Naive B cell (primary cell): ENCODE measurements around the gene ADAMTS16. TPM values are rescaled to one million over a fixed set of nuclear protein-coding genes. Genes with fewer than 3 reads are reported as not detected.

Source experiments
- ATAC-seq, 2 donors: fragments of 150-1000 bp; cut with Tn5 transposase; 2 replicates each; pipeline ENCODE4 v1.10.0; 2021; ENCODE audit warnings: low read depth in 2 of 2, mild to moderate bottlenecking in 2 of 2, moderate library complexity in 2 of 2
- DNase-seq: peaks from one replicate; pipeline ENCODE4 v3.0.0; 2022
- H3K27ac Mint-ChIP-seq, 6 donors: one replicate each; pipeline ENCODE4 v1.8.0; 2020 to 2022; ENCODE audit warnings: mild to moderate bottlenecking in 6 of 6, mixed read lengths in 6 of 6, moderate library complexity in 5 of 6, inconsistent platforms in 2 of 6
- H3K27me3 Mint-ChIP-seq, 3 donors: one replicate each; pipeline ENCODE4 v1.8.0; 2021 to 2022; ENCODE audit warnings: mixed read lengths in 3 of 3, mild to moderate bottlenecking in 1 of 3
- H3K36me3 Mint-ChIP-seq, 2 donors: one replicate each; pipeline ENCODE4 v1.8.0; 2020 to 2022; ENCODE audit warnings: mixed read lengths in 2 of 2, inconsistent platforms in 1 of 2, mild to moderate bottlenecking in 1 of 2
- H3K4me1 Mint-ChIP-seq, 3 donors: one replicate each; pipeline ENCODE4 v1.8.0; 2020 to 2022; ENCODE audit warnings: mixed read lengths in 3 of 3, inconsistent platforms in 1 of 3, mild to moderate bottlenecking in 1 of 3, moderate library complexity in 1 of 3
- H3K4me3 Mint-ChIP-seq, 8 donors: one replicate each; pipeline ENCODE4 v1.8.0; 2020 to 2022; ENCODE audit warnings: mild to moderate bottlenecking in 8 of 8, mixed read lengths in 8 of 8, moderate library complexity in 8 of 8, inconsistent platforms in 2 of 8
- H3K9me3 Mint-ChIP-seq, 7 donors: one replicate each; pipeline ENCODE4 v1.8.0; 2020 to 2022; ENCODE audit warnings: mixed read lengths in 7 of 7, mild to moderate bottlenecking in 5 of 7, inconsistent platforms in 2 of 7, moderate library complexity in 1 of 7
- polyA plus RNA-seq, 6 donors: library from polyadenylated mRNA; unstranded; fragments of 300-500 nt; fragmentation: Illumina TruSeq; gene quantifications; one replicate each; pipeline ENCODE4 v1.2.3, GENCODE V29; 2021; ENCODE audit warnings: low read depth in 6 of 6

Gene ADAMTS16
- polyA plus RNA-seq, 6 donors from 2014 or later = not detected

DNA sequence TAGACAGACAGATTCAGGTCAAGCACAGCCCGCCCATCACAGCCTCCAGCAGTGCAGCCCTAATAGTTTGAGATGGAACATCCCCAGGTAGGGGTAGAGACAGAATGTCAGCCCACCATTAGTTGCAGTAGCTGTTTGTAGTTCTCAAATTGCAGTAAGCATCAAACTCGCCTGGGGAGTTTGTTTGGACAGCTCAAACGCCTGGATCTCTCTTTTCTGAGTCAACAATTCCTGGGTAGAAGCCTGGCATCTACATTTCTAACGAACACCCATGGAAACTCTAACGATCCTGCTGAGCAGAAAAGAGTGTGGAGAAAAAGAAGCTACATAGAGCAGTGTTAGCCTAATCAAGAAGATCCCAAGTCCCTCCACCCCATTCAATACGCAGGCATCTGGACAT lies 59.4 kb downstream of the ADAMTS16 start:
- DNase-seq (no peak), ATAC-seq (no peak)
- Mint-ChIP-seq H3K9me3 (peaks cover 2 to 14% (median 5%) of the 10 kb centered on the region in 7 donors), H3K36me3 (no peaks in the 10 kb centered on the region), H3K27me3 (no peaks in the 10 kb centered on the region), H3K4me3 (peak overlapping the region in 1 of 8 donors; percentile 43), H3K27ac (no peak overlapping the region), H3K4me1 (no peaks in the 10 kb centered on the region)

GRCh38 chr5:5200133-5200532 lies 60.0 kb downstream of the ADAMTS16 start:
- no peaks in the 10 kb centered on the region for H3K36me3 Mint-ChIP-seq
- H3K27me3 Mint-ChIP-seq = no peaks in the 10 kb centered on the region
- no peak for ATAC-seq
- DNase-seq = no peak
- peaks cover 2 to 14% (median 5%) of the 10 kb centered on the region in 7 donors for H3K9me3 Mint-ChIP-seq
- peak overlapping the region in 1 of 6 donors; percentile 17 for H3K27ac Mint-ChIP-seq
- H3K4me3 Mint-ChIP-seq = no peak overlapping the region
- H3K4me1 Mint-ChIP-seq = no peaks in the 10 kb centered on the region

- Mint-ChIP-seq H3K4me3 (no peak overlapping the region), H3K27ac (no peak overlapping the region), H3K4me1 (no peaks in the 10 kb centered on the region), H3K27me3 (no peaks in the 10 kb centered on the region), H3K36me3 (no peaks in the 10 kb centered on the region), H3K9me3 (peaks cover 2 to 15% (median 6%) of the 10 kb centered on the region in 7 donors)
- ATAC-seq = no peak
- no peak for DNase-seq
Measured at GRCh38 chr5:5202321-5202720, 62.2 kb downstream of the ADAMTS16 start.

GRCh38 chr5:5203451-5203850 lies 63.3 kb downstream of the ADAMTS16 start:
- ATAC-seq (no peak), DNase-seq (no peak)
- peaks cover 2 to 15% (median 6%) of the 10 kb centered on the region in 7 donors for H3K9me3 Mint-ChIP-seq
- no peaks in the 10 kb centered on the region for H3K4me1 Mint-ChIP-seq
- H3K27ac Mint-ChIP-seq = peak overlapping the region in 1 of 6 donors; percentile 12
- H3K36me3 Mint-ChIP-seq = no peaks in the 10 kb centered on the region
- H3K4me3 Mint-ChIP-seq = no peak overlapping the region
- H3K27me3 Mint-ChIP-seq = no peaks in the 10 kb centered on the region

DNA sequence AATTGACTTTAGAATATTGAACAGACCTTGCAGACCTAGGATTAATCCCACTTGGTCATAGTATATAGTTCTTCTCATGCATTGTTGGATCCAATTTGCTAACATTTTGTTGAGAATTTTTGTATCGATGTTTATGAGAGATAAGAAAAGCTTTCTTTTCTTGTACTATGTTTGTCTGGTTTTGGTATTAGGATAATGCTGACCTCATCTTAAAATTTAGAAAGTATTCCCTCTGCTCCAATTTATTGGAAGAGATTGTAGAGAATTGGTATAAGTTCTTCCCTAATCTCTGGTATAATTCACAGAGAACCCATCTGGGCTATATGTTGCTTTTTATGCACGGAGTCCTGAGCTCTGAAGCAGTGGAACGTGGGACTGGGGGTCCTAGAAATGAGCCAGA lies 67.7 kb downstream of the ADAMTS16 start:
- no peaks in the 10 kb centered on the region for H3K36me3 Mint-ChIP-seq
- H3K4me1 Mint-ChIP-seq = no peaks in the 10 kb centered on the region
- ATAC-seq (no peak), DNase-seq (no peak)
- H3K27ac Mint-ChIP-seq = no peak overlapping the region
- H3K27me3 Mint-ChIP-seq = no peaks in the 10 kb centered on the region
- peaks cover 0 to 8% (median 3%) of the 10 kb centered on the region in 7 donors for H3K9me3 Mint-ChIP-seq
- H3K4me3 Mint-ChIP-seq = no peak overlapping the region

- Mint-ChIP-seq H3K4me1 (no peaks in the 10 kb centered on the region), H3K9me3 (peaks cover 0 to 8% (median 3%) of the 10 kb centered on the region in 7 donors), H3K36me3 (no peaks in the 10 kb centered on the region), H3K27me3 (no peaks in the 10 kb centered on the region), H3K27ac (no peak overlapping the region), H3K4me3 (no peak overlapping the region)
- ATAC-seq (no peak), DNase-seq (no peak)
Measured at GRCh38 chr5:5209089-5209488, 69.0 kb downstream of the ADAMTS16 start.

DNA sequence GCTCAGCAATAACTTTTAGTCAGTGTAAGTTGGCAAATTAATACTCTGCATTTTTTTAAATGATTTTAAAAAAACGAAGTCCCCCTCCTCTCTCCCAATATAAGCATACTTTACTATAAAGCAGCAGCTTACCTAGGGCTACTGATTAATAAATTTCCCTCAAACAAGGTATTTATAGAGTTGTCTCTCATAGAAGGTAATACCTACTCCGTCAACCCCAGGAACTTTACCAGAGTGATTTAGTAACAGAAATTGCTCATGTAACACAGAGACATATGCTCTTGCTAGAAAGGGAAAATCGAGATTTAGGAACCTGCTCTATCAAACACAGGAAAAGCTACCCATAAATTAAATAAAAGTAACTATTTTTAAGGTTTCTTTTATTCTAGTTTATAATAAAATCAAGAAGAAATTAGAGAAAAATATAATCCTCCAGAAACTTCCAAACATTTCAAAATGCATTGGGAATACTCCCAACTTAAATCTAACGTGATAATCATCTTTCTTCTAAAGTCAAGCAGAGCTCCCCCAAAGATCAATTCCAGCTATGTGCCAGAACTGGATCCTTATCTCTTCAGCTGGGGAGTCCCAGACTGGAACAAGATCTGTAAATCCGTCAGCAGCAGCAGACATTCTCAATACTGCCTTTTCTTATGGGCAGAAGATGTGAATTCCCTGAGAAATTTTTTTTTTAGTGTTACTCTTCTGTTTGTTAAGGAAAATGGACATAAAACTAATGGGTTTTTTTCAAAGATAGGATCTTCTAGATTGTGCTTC lies 69.6 kb downstream of the ADAMTS16 start:
- peaks cover 0 to 8% (median 3%) of the 10 kb centered on the region in 7 donors for H3K9me3 Mint-ChIP-seq

DNA sequence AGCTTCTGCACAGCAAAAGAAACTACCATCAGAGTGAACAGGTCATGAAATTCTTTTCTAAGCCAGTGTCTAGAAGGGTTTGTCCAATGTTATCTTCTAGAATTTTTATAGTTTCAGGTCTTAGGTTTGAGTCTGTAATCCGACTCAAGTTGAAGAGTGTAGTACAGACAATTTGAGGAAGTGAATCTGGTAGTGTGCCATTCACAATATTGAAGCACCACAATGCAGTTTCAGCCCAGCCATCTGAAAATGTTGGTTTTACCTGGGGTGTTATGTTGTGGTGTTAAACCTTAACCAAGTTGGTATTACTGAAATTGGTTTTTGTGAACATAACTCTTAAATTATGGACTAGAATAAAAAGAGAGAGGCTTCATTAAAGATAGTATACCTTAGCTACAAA lies 77.2 kb downstream of the ADAMTS16 start:
- H3K4me3 Mint-ChIP-seq = no peak overlapping the region
- no peaks in the 10 kb centered on the region for H3K27me3 Mint-ChIP-seq
- peaks cover 0 to 8% (median 4%) of the 10 kb centered on the region in 7 donors for H3K9me3 Mint-ChIP-seq
- no peaks in the 10 kb centered on the region for H3K36me3 Mint-ChIP-seq
- DNase-seq = no peak
- ATAC-seq = no peak
- no peak overlapping the region for H3K27ac Mint-ChIP-seq
- H3K4me1 Mint-ChIP-seq = no peaks in the 10 kb centered on the region

More for the DNA sequence above, 69.6 kb downstream of the ADAMTS16 start:
- DNase-seq (no peak), ATAC-seq (no peak)
- Mint-ChIP-seq H3K4me3 (no peak overlapping the region), H3K27ac (no peak overlapping the region), H3K36me3 (no peaks in the 10 kb centered on the region), H3K27me3 (no peaks in the 10 kb centered on the region), H3K4me1 (no peaks in the 10 kb centered on the region)

- H3K36me3 Mint-ChIP-seq = no peaks in the 10 kb centered on the region
- no peak for ATAC-seq
- peaks cover 0 to 8% (median 4%) of the 10 kb centered on the region in 7 donors for H3K9me3 Mint-ChIP-seq
- no peak overlapping the region for H3K4me3 Mint-ChIP-seq
- no peaks in the 10 kb centered on the region for H3K27me3 Mint-ChIP-seq
- DNase-seq = no peak
- no peaks in the 10 kb centered on the region for H3K4me1 Mint-ChIP-seq
- no peak overlapping the region for H3K27ac Mint-ChIP-seq
Measured at GRCh38 chr5:5218396-5218795, 78.3 kb downstream of the ADAMTS16 start.

DNA sequence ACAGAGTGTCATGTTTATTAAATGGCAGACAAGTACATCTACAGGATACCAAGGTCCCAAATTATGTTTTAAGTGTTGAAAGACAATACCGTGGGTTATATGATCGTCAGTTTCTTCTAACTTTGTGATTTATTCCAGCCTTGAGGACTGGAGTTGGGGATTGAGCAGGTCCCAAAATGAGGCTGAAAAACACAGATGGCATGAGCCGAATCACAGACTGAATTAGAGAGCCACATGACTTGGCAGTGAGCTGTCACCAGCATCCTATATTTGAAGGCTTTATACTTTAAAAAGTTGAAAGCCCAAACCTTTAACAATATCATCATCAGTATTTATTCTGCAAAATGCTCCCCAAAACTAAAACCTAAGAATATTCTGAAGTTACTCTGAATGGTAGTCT lies 79.4 kb downstream of the ADAMTS16 start:
- Mint-ChIP-seq H3K4me3 (no peak overlapping the region), H3K27me3 (no peaks in the 10 kb centered on the region), H3K36me3 (no peaks in the 10 kb centered on the region), H3K27ac (no peak overlapping the region), H3K9me3 (peaks cover 0 to 8% (median 4%) of the 10 kb centered on the region in 7 donors), H3K4me1 (no peaks in the 10 kb centered on the region)
- DNase-seq = no peak
- ATAC-seq = no peak

- H3K27me3 Mint-ChIP-seq = no peaks in the 10 kb centered on the region
Measured at GRCh38 chr5:5220901-5221631, 80.9 kb downstream of the ADAMTS16 start.

DNA sequence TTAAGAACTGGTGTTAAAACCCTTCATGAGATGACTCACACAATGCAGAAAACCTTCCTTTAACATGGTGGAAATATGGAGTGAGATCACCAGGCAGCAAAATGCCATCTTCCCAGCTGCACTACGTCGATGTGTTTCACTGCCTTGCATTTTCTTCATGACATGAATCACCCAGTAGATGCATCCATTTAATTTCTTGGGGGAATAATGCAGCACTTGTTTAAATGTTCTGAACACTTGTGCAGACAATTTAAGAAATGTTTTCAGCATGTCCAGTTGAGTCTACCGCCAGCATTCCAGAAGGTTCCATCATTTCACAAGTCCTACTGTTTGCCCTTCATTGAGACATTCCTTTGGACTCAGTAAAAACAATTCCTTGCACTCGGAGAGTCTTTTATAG lies 81.6 kb downstream of the ADAMTS16 start:
- Mint-ChIP-seq H3K27ac (no peak overlapping the region), H3K4me3 (no peak overlapping the region), H3K36me3 (no peaks in the 10 kb centered on the region), H3K27me3 (no peaks in the 10 kb centered on the region), H3K4me1 (no peaks in the 10 kb centered on the region), H3K9me3 (peaks cover 4 to 8% (median 4%) of the 10 kb centered on the region in 7 donors)
- ATAC-seq (no peak), DNase-seq (no peak)

More at GRCh38 chr5:5220901-5221631, 80.9 kb downstream of the ADAMTS16 start:
- no peak overlapping the region for H3K4me3 Mint-ChIP-seq
- H3K9me3 Mint-ChIP-seq = peaks cover 4 to 8% (median 4%) of the 10 kb centered on the region in 7 donors
- H3K27ac Mint-ChIP-seq = no peak overlapping the region
- ATAC-seq (no peak), DNase-seq (no peak)
- H3K36me3 Mint-ChIP-seq = no peaks in the 10 kb centered on the region
- H3K4me1 Mint-ChIP-seq = no peaks in the 10 kb centered on the region

GRCh38 chr5:5231576-5231975 lies 91.4 kb downstream of the ADAMTS16 start:
- H3K4me3 Mint-ChIP-seq = no peak overlapping the region
- no peak overlapping the region for H3K27ac Mint-ChIP-seq
- peaks cover 0 to 7% (median 5%) of the 10 kb centered on the region in 7 donors for H3K9me3 Mint-ChIP-seq
- H3K4me1 Mint-ChIP-seq = no peaks in the 10 kb centered on the region
- no peak for ATAC-seq
- no peaks in the 10 kb centered on the region for H3K36me3 Mint-ChIP-seq
- no peaks in the 10 kb centered on the region for H3K27me3 Mint-ChIP-seq
- no peak for DNase-seq

GRCh38 chr5:5234912-5235311 lies 94.8 kb downstream of the ADAMTS16 start:
- no peaks in the 10 kb centered on the region for H3K36me3 Mint-ChIP-seq
- no peaks in the 10 kb centered on the region for H3K27me3 Mint-ChIP-seq
- H3K4me1 Mint-ChIP-seq = no peaks in the 10 kb centered on the region
- H3K4me3 Mint-ChIP-seq = no peak overlapping the region
- no peak for ATAC-seq
- DNase-seq = no peak
- peaks cover 0 to 7% (median 5%) of the 10 kb centered on the region in 7 donors for H3K9me3 Mint-ChIP-seq
- no peak overlapping the region for H3K27ac Mint-ChIP-seq
